Measurements from ENCODE around the gene CTU2. TPM values are rescaled to one million over a fixed set of nuclear protein-coding genes. Genes with fewer than 3 reads are reported as not detected.
A peak's percentile ranks its signal among the peaks of the same experiment; 100 is the strongest.

Gene CTU2
- total and polyA plus RNA-seq, 2 donors (not counting 1 experiment from before 2014, with no cell fraction given): 7.6 to 11.9 TPM

DNA sequence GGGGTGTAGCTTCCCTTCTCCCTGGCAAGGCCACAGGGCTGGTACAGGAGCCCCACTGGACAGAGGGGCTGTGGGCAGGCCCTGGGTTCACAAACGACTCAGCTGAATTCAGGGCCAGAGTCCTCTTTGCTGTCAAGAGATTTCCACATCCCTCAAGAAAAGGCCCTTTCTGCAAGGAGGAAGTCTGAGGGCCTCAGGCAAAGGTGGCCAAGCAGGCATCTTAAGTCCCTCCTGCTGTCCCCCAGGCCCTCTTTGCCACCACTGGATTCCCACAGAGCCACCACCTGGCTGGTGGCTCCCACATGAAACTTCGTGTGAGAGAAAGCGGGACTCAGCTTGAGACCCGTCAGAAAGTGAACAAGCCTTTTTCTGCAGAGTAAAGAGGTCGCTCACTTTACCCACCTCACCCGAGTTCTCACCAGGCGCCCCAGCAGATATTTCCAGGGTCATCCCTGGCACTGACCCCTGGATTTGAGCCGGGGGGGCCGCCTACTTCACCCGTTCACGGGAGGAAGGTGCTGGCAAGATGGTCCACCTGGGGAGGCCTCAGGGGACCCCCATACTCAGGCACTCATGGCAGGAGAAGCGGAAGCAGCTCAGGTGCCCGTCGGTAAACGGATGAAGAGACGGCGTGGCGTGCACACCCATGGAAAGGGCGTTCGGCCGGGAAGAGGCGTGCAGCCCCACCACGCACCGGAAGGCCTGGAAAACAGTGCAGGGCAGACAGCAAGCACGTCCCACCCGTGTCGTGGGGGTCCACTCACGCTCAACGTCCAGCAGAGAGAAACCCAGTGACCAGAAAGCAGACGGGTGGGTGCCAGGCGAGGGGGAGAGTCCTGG lies 3.7 kb upstream of the CTU2 start:
- Histone ChIP-seq H3K9ac (ENCODE audit: insufficient read depth, low read length) (no peak overlapping the region), H3K4me3 (replicated peaks in 1 of 4; ENCODE audit: control extremely low read depth in 1 of 4, insufficient read depth in 1 of 4, low read depth in 3 of 4, low read length in 4 of 4) (no peak overlapping the region), H3K79me2 (ENCODE audit: control insufficient read depth, insufficient read depth, low read length) (peaks cover 27% of the 10 kb centered on the region), H3K4me2 (ENCODE audit: extremely low read depth, insufficient read depth, low read length) (no peak overlapping the region), H3K4me1 (ENCODE audit: control insufficient read depth, extremely low read depth, insufficient read depth, low read length) (peaks cover 14% of the 10 kb centered on the region), H3K27me3 (ENCODE audit: control insufficient read depth, insufficient read depth, low read length) (no peaks in the 10 kb centered on the region), H3K36me3 (ENCODE audit: control insufficient read depth, insufficient read depth, low read length) (peaks cover 14% of the 10 kb centered on the region), H2AFZ (ENCODE audit: low read length) (no peak overlapping the region), H3K9me3 (ENCODE audit: control insufficient read depth, insufficient read depth, low read depth, low read length) (no peaks in the 10 kb centered on the region), H3K27ac (ENCODE audit: insufficient read depth, low read length) (no peak overlapping the region), H4K20me1 (ENCODE audit: control insufficient read depth, extremely low read depth, insufficient read depth, low read length) (no peaks in the 10 kb centered on the region)
- TF ChIP-seq EZH2 (IDR thresholded peaks at IDR 0.05; ENCODE audit: low read length, missing control alignments): no peak
- TF ChIP-seq, protein P1, sequence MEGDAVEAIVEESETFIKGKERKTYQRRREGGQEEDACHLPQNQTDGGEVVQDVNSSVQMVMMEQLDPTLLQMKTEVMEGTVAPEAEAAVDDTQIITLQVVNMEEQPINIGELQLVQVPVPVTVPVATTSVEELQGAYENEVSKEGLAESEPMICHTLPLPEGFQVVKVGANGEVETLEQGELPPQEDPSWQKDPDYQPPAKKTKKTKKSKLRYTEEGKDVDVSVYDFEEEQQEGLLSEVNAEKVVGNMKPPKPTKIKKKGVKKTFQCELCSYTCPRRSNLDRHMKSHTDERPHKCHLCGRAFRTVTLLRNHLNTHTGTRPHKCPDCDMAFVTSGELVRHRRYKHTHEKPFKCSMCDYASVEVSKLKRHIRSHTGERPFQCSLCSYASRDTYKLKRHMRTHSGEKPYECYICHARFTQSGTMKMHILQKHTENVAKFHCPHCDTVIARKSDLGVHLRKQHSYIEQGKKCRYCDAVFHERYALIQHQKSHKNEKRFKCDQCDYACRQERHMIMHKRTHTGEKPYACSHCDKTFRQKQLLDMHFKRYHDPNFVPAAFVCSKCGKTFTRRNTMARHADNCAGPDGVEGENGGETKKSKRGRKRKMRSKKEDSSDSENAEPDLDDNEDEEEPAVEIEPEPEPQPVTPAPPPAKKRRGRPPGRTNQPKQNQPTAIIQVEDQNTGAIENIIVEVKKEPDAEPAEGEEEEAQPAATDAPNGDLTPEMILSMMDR (conservative IDR thresholded peaks at IDR 0.05 in 1 of 2, IDR thresholded peaks at IDR 0.05 in 1 of 2; ENCODE audit: low read depth in 1 of 2, low read length in 2 of 2): no peak
- no peak for DNase-seq (ENCODE audit: low read depth in 2 of 2)

DNA sequence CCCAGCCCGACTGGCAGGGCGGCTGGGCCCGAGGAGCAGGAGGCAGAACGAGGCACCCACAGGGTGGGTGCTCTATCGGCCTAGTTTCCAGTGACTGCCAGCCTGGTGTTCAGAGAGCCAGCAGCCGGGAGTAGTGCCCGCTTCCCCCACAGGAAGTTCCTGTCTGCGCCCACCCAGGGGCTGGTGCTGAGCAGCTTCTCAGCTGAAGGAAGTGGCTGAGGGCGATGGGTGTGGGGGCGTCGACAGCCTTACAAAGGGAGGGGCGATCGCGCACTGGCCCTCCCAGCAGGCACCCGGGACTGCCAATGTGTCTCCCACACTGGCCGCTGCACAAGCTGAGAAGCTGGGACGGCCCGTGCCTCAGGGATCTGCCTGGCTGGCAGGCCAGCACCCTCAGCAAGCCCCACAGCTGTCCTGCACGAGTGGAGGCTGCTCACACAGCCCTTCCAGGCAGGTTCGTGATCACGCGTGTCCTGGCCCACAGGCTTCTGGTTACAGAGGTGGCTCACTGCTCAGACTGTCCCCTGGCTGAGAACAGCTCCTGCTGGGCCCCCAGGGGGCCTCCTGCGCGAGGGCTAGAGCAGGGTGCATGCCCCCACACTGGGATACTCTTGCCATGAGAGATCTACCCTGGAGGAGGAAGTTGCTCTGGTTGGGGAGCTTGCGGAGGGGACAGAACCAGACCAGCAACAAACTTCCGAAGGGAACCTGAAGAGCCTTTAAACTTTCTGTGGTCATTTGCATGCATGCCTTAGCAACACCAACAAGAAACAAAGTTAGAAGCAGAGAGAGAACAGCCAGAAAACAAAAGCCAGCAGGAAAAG lies 2.6 kb upstream of the CTU2 start:
- Histone ChIP-seq H3K27ac (ENCODE audit: insufficient read depth, low read length) (no peak overlapping the region), H4K20me1 (ENCODE audit: control insufficient read depth, extremely low read depth, insufficient read depth, low read length) (no peaks in the 10 kb centered on the region), H3K79me2 (ENCODE audit: control insufficient read depth, insufficient read depth, low read length) (peaks cover 35% of the 10 kb centered on the region), H3K4me1 (ENCODE audit: control insufficient read depth, extremely low read depth, insufficient read depth, low read length) (peaks cover 14% of the 10 kb centered on the region), H3K36me3 (ENCODE audit: control insufficient read depth, insufficient read depth, low read length) (peaks cover 9% of the 10 kb centered on the region), H2AFZ (ENCODE audit: low read length) (no peak overlapping the region), H3K9me3 (ENCODE audit: control insufficient read depth, insufficient read depth, low read depth, low read length) (no peaks in the 10 kb centered on the region), H3K4me2 (ENCODE audit: extremely low read depth, insufficient read depth, low read length) (no peak overlapping the region), H3K4me3 (replicated peaks in 1 of 4; ENCODE audit: control extremely low read depth in 1 of 4, insufficient read depth in 1 of 4, low read depth in 3 of 4, low read length in 4 of 4) (no peak overlapping the region), H3K27me3 (ENCODE audit: control insufficient read depth, insufficient read depth, low read length) (no peaks in the 10 kb centered on the region), H3K9ac (ENCODE audit: insufficient read depth, low read length) (no peak overlapping the region)
- TF ChIP-seq, protein P1 (conservative IDR thresholded peaks at IDR 0.05 in 1 of 2, IDR thresholded peaks at IDR 0.05 in 1 of 2; ENCODE audit: low read depth in 1 of 2, low read length in 2 of 2): no peak
- no peak for TF ChIP-seq EZH2 (IDR thresholded peaks at IDR 0.05; ENCODE audit: low read length, missing control alignments)
- peak in 1 of 2 donors; percentile 22 for DNase-seq (ENCODE audit: low read depth in 2 of 2)

DNA sequence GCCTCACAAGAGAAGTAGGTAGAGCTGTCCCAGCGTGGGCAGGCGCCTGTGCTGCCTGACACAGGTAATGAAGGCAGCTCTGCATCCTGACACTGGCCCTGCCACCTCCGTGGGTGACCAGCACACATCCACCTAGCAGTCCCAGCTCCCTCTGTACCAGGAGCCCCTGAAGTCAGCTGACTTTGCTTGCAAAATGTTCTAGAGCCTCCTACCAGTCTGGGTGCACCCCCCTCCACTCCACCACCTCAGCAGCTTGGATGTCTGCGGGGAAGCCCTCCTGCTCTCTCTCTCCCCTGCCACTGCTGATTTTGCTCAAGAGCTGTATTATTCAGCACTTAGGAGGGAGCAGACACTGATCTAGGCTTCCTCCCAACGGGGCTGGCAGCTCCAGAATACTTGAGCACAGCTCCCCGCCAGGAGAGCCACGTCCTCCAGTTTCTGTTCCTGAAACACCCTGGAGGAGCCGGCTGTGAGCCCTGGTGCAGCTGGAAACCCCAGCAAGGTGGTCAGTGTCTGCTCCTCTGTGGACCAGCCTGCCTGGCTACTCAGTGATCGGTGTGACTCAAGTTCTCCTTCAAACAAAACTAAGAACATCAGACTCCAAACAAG lies 1.1 kb upstream of the CTU2 start:
- Histone ChIP-seq H3K4me2 (ENCODE audit: extremely low read depth, insufficient read depth, low read length) (peak overlapping the region; percentile 95), H3K9ac (ENCODE audit: insufficient read depth, low read length) (peak overlapping the region; percentile 13), H3K27ac (ENCODE audit: insufficient read depth, low read length) (peak overlapping the region; percentile 52), H3K79me2 (ENCODE audit: control insufficient read depth, insufficient read depth, low read length) (peaks cover 40% of the 10 kb centered on the region), H3K36me3 (ENCODE audit: control insufficient read depth, insufficient read depth, low read length) (peaks cover 5% of the 10 kb centered on the region), H3K4me3 (replicated peaks in 1 of 4; ENCODE audit: control extremely low read depth in 1 of 4, insufficient read depth in 1 of 4, low read depth in 3 of 4, low read length in 4 of 4) (peak overlapping the region; percentile 61 to 91 (median 87)), H3K9me3 (ENCODE audit: control insufficient read depth, insufficient read depth, low read depth, low read length) (no peaks in the 10 kb centered on the region), H4K20me1 (ENCODE audit: control insufficient read depth, extremely low read depth, insufficient read depth, low read length) (no peaks in the 10 kb centered on the region), H2AFZ (ENCODE audit: low read length) (no peak overlapping the region), H3K4me1 (ENCODE audit: control insufficient read depth, extremely low read depth, insufficient read depth, low read length) (peaks cover 14% of the 10 kb centered on the region), H3K27me3 (ENCODE audit: control insufficient read depth, insufficient read depth, low read length) (no peaks in the 10 kb centered on the region)
- no peak for TF ChIP-seq EZH2 (IDR thresholded peaks at IDR 0.05; ENCODE audit: low read length, missing control alignments)
- TF ChIP-seq, protein P1 (conservative IDR thresholded peaks at IDR 0.05 in 1 of 2, IDR thresholded peaks at IDR 0.05 in 1 of 2; ENCODE audit: low read depth in 1 of 2, low read length in 2 of 2): no peak
- peak in 1 of 2 donors; percentile 49 for DNase-seq (ENCODE audit: low read depth in 2 of 2)

Data from fibroblast of lung (primary cell).